A673 (cell line): ENCODE results near the gene MTIF2. TPM values are rescaled to one million over a fixed set of nuclear protein-coding genes. Genes with fewer than 3 reads are reported as not detected.

Experiments
- BruUV-seq: library from RNA; stranded (reverse); fragments of 400-500 nt; replicated peaks from 2 replicates; lab custom pipeline; 2021; lab: Mats Ljungman, UMichigan
- CTCF ChIA-PET: fragments of 300-600 bp; sonication (Branson Sonifier 250); formaldehyde crosslinking; loops from one replicate; lab custom pipeline; 2022; ENCODE audit warnings: antibody characterized with exemption; lab: Charles Lee
- POLR2A ChIA-PET: fragments of 300-600 bp; sonication (Branson Sonifier 250); formaldehyde crosslinking; loops from one replicate; lab custom pipeline; 2022; ENCODE audit warnings: antibody characterized with exemption; ENCODE audit not compliant: low non-redundant PET; lab: Charles Lee
- DNase-seq: peaks from one replicate; pipeline ENCODE4 v3.0.0-alpha.2; 2015; ENCODE audit warnings: low spot score
- H3K27ac ChIP-seq: fragments of 200-600 bp; sonication (generic); 2 replicates; pipeline ENCODE4 v1.5.1; 2016; ENCODE audit warnings: mixed run types, low read depth, mild to moderate bottlenecking, mixed read lengths, antibody characterized with exemption, low read length; ENCODE audit not compliant: poor library complexity, severe bottlenecking
- H3K27me3 ChIP-seq: fragments of 200-600 bp; sonication (generic); replicated peaks from 2 replicates; pipeline ENCODE4 v1.6.1; 2017; ENCODE audit warnings: mixed run types, low read depth, mild to moderate bottlenecking, mixed read lengths, antibody characterized with exemption, low read length; ENCODE audit not compliant: insufficient read depth, poor library complexity
- H3K36me3 ChIP-seq: fragments of 200-600 bp; sonication (generic); 2 replicates; pipeline ENCODE4 v1.6.1; 2016; ENCODE audit warnings: mixed run types, mild to moderate bottlenecking, mixed read lengths, antibody characterized with exemption, low read length; ENCODE audit not compliant: insufficient read depth, poor library complexity, severe bottlenecking
- H3K4me1 ChIP-seq: fragments of 200-600 bp; sonication (generic); 2 replicates; pipeline ENCODE4 v1.6.1; 2017; ENCODE audit warnings: mixed run types, mild to moderate bottlenecking, mixed read lengths, antibody characterized with exemption, low read length; ENCODE audit not compliant: insufficient read depth, poor library complexity, severe bottlenecking
- H3K4me3 ChIP-seq: fragments of 200-600 bp; sonication (generic); 2 replicates; pipeline ENCODE4 v1.5.1; 2016; ENCODE audit warnings: low read depth, mixed run types, mild to moderate bottlenecking, mixed read lengths, low read length; ENCODE audit not compliant: poor library complexity, severe bottlenecking
- H3K9me3 ChIP-seq: fragments of 200-600 bp; sonication (generic); 2 replicates; pipeline ENCODE4 v1.6.1; 2016; ENCODE audit warnings: mixed run types, low read depth, mild to moderate bottlenecking, mixed read lengths, antibody characterized with exemption, low read length; ENCODE audit not compliant: poor library complexity, severe bottlenecking
- EZH2 ChIP-seq: fragments of 200-600 bp; sonication (generic); IDR thresholded peaks from 2 replicates; pipeline ENCODE4 v1.6.1; 2017; ENCODE audit warnings: borderline replicate concordance, low read depth, mild to moderate bottlenecking, mixed read lengths, antibody characterized with exemption, low read length; ENCODE audit not compliant: poor library complexity, severe bottlenecking
- intact Hi-C: fragments of 100-400 bp; cut with micrococcal nuclease; formaldehyde crosslinking; loops from one replicate; pipeline ENCODE4 v1.10.0; 2022; ENCODE audit not compliant: unreplicated experiment
- total RNA-seq: library from RNA; stranded (reverse); gene quantifications from 2 replicates; pipeline ENCODE4 v1.2.3, GENCODE V29; 2021
- TF ChIP-seq, protein P1 (sequence below): fragments of 300-800, 200-600 bp; sonication (generic); conservative IDR thresholded peaks from 2 replicates; pipeline ENCODE4 v1.5.1; 2017; ENCODE audit warnings: low read depth, mild to moderate bottlenecking, antibody characterized with exemption, low read length, moderate library complexity, mixed read lengths

Gene MTIF2
- total RNA-seq, 1 experiment from 2014 or later = 45.0 TPM

DNA sequence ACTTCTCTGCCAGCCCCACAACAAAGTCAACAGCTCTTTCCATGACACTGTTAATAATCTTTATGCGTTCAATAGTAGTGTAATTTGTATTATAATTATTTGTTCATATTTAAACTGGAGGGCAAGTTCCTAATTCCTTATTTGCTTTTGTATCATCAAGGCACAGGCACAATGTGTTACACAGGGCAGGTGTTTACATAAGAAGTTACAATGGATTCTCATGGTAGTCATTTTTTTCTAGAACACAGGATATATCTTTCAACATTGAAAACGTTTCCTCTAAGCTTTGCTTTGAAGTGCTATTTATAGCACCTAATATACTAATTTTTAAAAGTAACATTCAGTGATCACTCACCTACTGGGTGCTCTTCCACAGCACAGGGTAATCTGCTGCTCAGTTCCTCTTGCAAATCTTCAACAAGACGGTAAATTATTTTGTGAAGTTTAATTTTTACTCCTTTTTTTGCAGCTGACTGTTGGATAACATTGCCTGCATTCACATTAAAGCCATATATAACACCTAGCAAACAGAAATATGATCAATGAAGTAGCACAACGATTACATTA lies 29.3 kb downstream of the MTIF2 start:
- intact Hi-C loops = no loop called here
- no TSS peak for BruUV-seq
- POLR2A ChIA-PET = no interaction called here

DNA sequence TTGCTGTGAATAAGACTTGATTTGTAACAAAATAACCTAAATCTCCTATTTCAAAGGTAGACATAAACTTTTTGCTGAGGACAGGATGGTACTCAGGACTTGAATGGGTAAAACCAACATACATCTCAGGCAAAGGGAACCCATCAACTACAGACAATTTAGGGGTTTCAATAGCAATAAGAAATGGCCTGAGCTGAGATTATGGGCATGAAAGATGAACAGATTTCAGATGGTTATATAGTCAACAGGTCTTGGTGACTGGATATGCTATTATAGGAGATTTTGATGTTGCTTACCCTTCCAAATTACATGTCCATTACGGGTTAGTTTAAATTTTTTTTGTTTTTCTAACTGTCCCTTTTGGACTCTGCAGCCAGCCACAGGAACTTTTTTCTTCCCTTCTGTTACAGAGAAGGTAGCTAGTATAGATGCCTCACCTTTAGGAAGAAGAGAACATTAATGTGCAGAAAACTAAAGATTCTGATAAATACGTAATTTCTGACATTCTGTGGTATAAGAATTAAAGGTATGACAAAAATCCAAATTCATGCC lies 32.0 kb downstream of the MTIF2 start:
- ChIA-PET CTCF (no interaction called here), POLR2A (no interaction called here)
- no peak for DNase-seq
- Histone ChIP-seq H3K4me1 (peaks cover 20% of the 10 kb centered on the region), H3K27me3 (no peaks in the 10 kb centered on the region), H3K4me3 (no peak overlapping the region), H3K27ac (no peak overlapping the region), H3K36me3 (peaks cover 47% of the 10 kb centered on the region), H3K9me3 (no peaks in the 10 kb centered on the region)
- TF ChIP-seq, protein P1, sequence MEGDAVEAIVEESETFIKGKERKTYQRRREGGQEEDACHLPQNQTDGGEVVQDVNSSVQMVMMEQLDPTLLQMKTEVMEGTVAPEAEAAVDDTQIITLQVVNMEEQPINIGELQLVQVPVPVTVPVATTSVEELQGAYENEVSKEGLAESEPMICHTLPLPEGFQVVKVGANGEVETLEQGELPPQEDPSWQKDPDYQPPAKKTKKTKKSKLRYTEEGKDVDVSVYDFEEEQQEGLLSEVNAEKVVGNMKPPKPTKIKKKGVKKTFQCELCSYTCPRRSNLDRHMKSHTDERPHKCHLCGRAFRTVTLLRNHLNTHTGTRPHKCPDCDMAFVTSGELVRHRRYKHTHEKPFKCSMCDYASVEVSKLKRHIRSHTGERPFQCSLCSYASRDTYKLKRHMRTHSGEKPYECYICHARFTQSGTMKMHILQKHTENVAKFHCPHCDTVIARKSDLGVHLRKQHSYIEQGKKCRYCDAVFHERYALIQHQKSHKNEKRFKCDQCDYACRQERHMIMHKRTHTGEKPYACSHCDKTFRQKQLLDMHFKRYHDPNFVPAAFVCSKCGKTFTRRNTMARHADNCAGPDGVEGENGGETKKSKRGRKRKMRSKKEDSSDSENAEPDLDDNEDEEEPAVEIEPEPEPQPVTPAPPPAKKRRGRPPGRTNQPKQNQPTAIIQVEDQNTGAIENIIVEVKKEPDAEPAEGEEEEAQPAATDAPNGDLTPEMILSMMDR = no peak
- TF ChIP-seq EZH2 = no peak
- intact Hi-C loops = no loop called here
- BruUV-seq = no TSS peak

More for the DNA sequence above, 29.3 kb downstream of the MTIF2 start:
- Histone ChIP-seq H3K36me3 (peaks cover 50% of the 10 kb centered on the region), H3K27me3 (no peaks in the 10 kb centered on the region), H3K9me3 (no peaks in the 10 kb centered on the region), H3K27ac (no peak overlapping the region), H3K4me1 (peaks cover 7% of the 10 kb centered on the region), H3K4me3 (no peak overlapping the region)
- DNase-seq = no peak
- TF ChIP-seq EZH2 = no peak
- TF ChIP-seq, protein P1 = no peak
- CTCF ChIA-PET = no interaction called here

DNA sequence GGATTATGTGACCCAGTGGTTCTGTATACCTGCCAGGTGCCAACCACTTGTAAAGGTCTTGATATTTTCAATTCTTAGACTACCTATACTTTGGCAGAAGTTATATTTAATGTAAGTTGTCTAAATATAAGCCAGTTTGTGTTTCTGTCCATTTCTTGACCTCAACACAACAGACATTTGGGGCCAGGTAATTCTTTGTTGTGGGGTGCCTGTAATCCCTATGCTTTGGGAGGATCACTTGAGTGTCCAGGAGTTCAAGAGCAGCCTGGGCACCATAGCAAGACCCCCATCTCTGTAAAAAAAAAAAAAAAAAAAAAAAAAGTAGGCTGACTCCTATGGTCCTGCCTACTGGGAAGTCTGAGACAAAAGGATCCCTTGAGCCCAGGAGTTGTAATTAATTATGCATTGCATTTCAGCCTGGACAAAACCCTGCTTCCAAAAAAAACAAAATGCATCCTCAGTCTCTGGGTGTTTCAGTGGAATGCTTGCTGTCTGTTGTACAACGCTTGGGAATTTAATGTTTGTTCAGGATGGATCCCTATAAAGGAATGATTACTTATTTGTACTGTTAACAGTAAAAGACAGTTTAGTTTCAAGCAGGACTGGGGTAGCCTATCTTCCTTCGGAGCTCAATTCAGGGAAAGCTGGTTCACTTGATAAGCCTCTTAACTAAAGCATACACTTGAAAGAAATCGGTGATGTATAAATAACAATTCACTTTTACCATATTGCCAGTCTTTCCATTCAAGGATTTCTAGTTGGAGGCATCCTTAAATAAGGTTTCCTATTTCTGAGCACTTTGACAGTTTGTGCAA lies 33.1 kb downstream of the MTIF2 start:
- H3K4me3 ChIP-seq = no peak overlapping the region
- peak overlapping the region; percentile 10 for H3K27ac ChIP-seq

More for the DNA sequence above, 33.1 kb downstream of the MTIF2 start:
- no peak for TF ChIP-seq EZH2
- TF ChIP-seq, protein P1 = no peak
- H3K9me3 ChIP-seq = no peaks in the 10 kb centered on the region
- peaks cover 47% of the 10 kb centered on the region for H3K36me3 ChIP-seq
- peaks cover 20% of the 10 kb centered on the region for H3K4me1 ChIP-seq
- no peaks in the 10 kb centered on the region for H3K27me3 ChIP-seq
- no TSS peak for BruUV-seq
- CTCF ChIA-PET = no interaction called here
- intact Hi-C loops = no loop called here
- POLR2A ChIA-PET = no interaction called here
- DNase-seq = no peak
